CD14-positive monocyte (primary cell): ENCODE data around the gene GLCCI1. TPM values are rescaled to one million over a fixed set of nuclear protein-coding genes. Genes with fewer than 3 reads are reported as not detected.

Experiments
- DNase-seq, 3 donors: peaks; one replicate each; pipeline ENCODE4 v3.0.0-alpha.2; 2011 to 2022
- H2AFZ ChIP-seq: 2 replicates; pipeline ENCODE4 v1.6.0; 2012; ENCODE audit warnings: mild to moderate bottlenecking, low read depth, low read length, inconsistent platforms; ENCODE audit not compliant: insufficient read depth, poor library complexity, severe bottlenecking
- H3K27ac ChIP-seq, 2 donors: 1 replicate in 1 of 2; 2 replicates in 1 of 2; pipeline ENCODE4 v1.5.1; 2012 to 2013; ENCODE audit warnings: low read length in 2 of 2, control low read depth in 1 of 2, inconsistent platforms in 1 of 2, low read depth in 1 of 2, mild to moderate bottlenecking in 1 of 2
- H3K27me3 ChIP-seq, 2 donors: one replicate each; pipeline versions ENCODE4 v1.6.0 to v1.6.1; 2011 to 2013; ENCODE audit warnings: low read length in 2 of 2; ENCODE audit not compliant: control insufficient read depth in 2 of 2, insufficient read depth in 2 of 2
- H3K36me3 ChIP-seq, 2 donors: replicated peaks in 1 of 2; 1 replicate in 1 of 2; 2 replicates in 1 of 2; pipeline versions ENCODE4 v1.5.1 to v1.6.1; 2012 to 2013; ENCODE audit warnings: low read length in 2 of 2, control low read depth in 1 of 2, inconsistent platforms in 1 of 2, mild to moderate bottlenecking in 1 of 2; ENCODE audit not compliant: insufficient read depth in 2 of 2, control insufficient read depth in 1 of 2
- H3K4me1 ChIP-seq, 2 donors: 1 replicate in 1 of 2; 2 replicates in 1 of 2; pipeline versions ENCODE4 v1.5.1 to v1.6.1; 2012 to 2013; ENCODE audit warnings: low read length in 2 of 2, control low read depth in 1 of 2, inconsistent platforms in 1 of 2, mild to moderate bottlenecking in 1 of 2, moderate library complexity in 1 of 2; ENCODE audit not compliant: insufficient read depth in 2 of 2, control insufficient read depth in 1 of 2
- H3K4me2 ChIP-seq: replicated peaks from 2 replicates; pipeline ENCODE3; 2012; ENCODE audit warnings: low read length, moderate library complexity, mild to moderate bottlenecking; ENCODE audit not compliant: poor library complexity, severe bottlenecking; ENCODE audit errors: extremely low read depth
- H3K4me3 ChIP-seq, 3 experiments: fragments of 200-600 bp in 1 of 3; sonication (generic) in 1 of 3; replicated peaks in 1 of 3; 1 replicate in 2 of 3; 2 replicates in 1 of 3; pipeline ENCODE4 v1.5.1; 2011 to 2013; ENCODE audit warnings: low read length in 3 of 3, mild to moderate bottlenecking in 3 of 3, control low read depth in 2 of 3, low read depth in 2 of 3, inconsistent platforms in 1 of 3, moderate library complexity in 1 of 3
- H3K79me2 ChIP-seq: 2 replicates; pipeline ENCODE4 v1.6.0; 2012; ENCODE audit warnings: mild to moderate bottlenecking, control low read depth, inconsistent platforms, low read length, moderate library complexity; ENCODE audit not compliant: insufficient read depth
- H3K9ac ChIP-seq: 2 replicates; pipeline ENCODE4 v1.6.0; 2017; ENCODE audit warnings: low read length, mild to moderate bottlenecking; ENCODE audit not compliant: insufficient read depth, poor library complexity, severe bottlenecking
- H3K9me3 ChIP-seq, 2 donors: replicated peaks in 1 of 2; 1 replicate in 1 of 2; 2 replicates in 1 of 2; pipeline versions ENCODE4 v1.5.1 to v1.6.1; 2012 to 2013; ENCODE audit warnings: low read length in 2 of 2, control low read depth in 1 of 2; ENCODE audit not compliant: control insufficient read depth in 1 of 2, insufficient read depth in 1 of 2
- H4K20me1 ChIP-seq: 2 replicates; pipeline ENCODE4 v1.6.0; 2012; ENCODE audit warnings: mild to moderate bottlenecking, low read length, control low read depth, moderate library complexity; ENCODE audit not compliant: insufficient read depth
- H3K27ac Mint-ChIP-seq, 7 donors: one replicate each; pipeline ENCODE4 v1.8.0; 2020; ENCODE audit warnings: mild to moderate bottlenecking in 7 of 7, mixed read lengths in 7 of 7, moderate library complexity in 6 of 7, inconsistent platforms in 2 of 7
- H3K27me3 Mint-ChIP-seq, 3 donors: one replicate each; pipeline ENCODE4 v1.8.0; 2021 to 2022; ENCODE audit warnings: low read depth in 3 of 3, mild to moderate bottlenecking in 3 of 3, mixed read lengths in 3 of 3, moderate library complexity in 3 of 3, inconsistent platforms in 1 of 3
- H3K36me3 Mint-ChIP-seq, 2 donors: one replicate each; pipeline ENCODE4 v1.8.0; 2020; ENCODE audit warnings: mixed read lengths in 2 of 2, inconsistent platforms in 1 of 2, mild to moderate bottlenecking in 1 of 2
- H3K4me1 Mint-ChIP-seq: one replicate; pipeline ENCODE4 v1.8.0; 2020; ENCODE audit warnings: mild to moderate bottlenecking, mixed read lengths
- H3K4me3 Mint-ChIP-seq, 2 donors: one replicate each; pipeline ENCODE4 v1.8.0; 2020; ENCODE audit warnings: mild to moderate bottlenecking in 2 of 2, mixed read lengths in 2 of 2, moderate library complexity in 1 of 2
- H3K9me3 Mint-ChIP-seq, 7 donors: one replicate each; pipeline ENCODE4 v1.8.0; 2020 to 2022; ENCODE audit warnings: mixed read lengths in 7 of 7, mild to moderate bottlenecking in 6 of 7, moderate library complexity in 6 of 7, inconsistent platforms in 2 of 7
- CTCF ChIP-seq: fragments of 200-600 bp; IDR thresholded peaks from one replicate; pipeline ENCODE4 v1.8.0; 2022; ENCODE audit warnings: antibody characterized with exemption, mild to moderate bottlenecking
- WGBS: methylation state at CpG from one replicate; pipeline ENCODE4 v1.1.5; 2013; ENCODE audit warnings: missing lambda C conversion rate; ENCODE audit not compliant: insufficient coverage; 5-methylcytosine and 5-hydroxymethylcytosine counted together
- intact Hi-C, 2 donors: fragments of 100-400 bp; cut with micrococcal nuclease; formaldehyde crosslinking; loops; one replicate each; pipeline versions ENCODE4 v1.15.0 to v1.15.1; 2023
- polyA plus RNA-seq, 3 donors: library from polyadenylated mRNA; depleted of rRNA in 1 of 3; unstranded in 2 of 3; stranded (reverse) in 1 of 3; fragments of 300-500 nt in 2 of 3; fragments of >200 nt in 1 of 3; fragmentation: Illumina TruSeq in 2 of 3; gene quantifications; 1 replicate in 2 of 3; 2 replicates in 1 of 3; pipeline ENCODE4 v1.2.3, GENCODE V29; 2012 to 2021

GLCCI1 gene
- polyA plus RNA-seq, 3 donors = 0.89 to 2.1 (median 1.1) TPM

- H3K9ac ChIP-seq = no peak overlapping the region
- H3K4me1 Mint-ChIP-seq = no peaks in the 10 kb centered on the region
- H3K4me3 Mint-ChIP-seq = no peak overlapping the region
- H3K4me3 ChIP-seq = no peak overlapping the region
- H3K27me3 ChIP-seq = no peaks in the 10 kb centered on the region
- peaks cover 0 to 3% (median 0%) of the 10 kb centered on the region in 7 donors for H3K9me3 Mint-ChIP-seq
- H3K27me3 Mint-ChIP-seq = peaks cover 0 to 2% (median 1%) of the 10 kb centered on the region in 3 donors
- H2AFZ ChIP-seq = no peak overlapping the region
- intact Hi-C loops = no loop called here
- no peak for TF ChIP-seq CTCF
- H3K36me3 ChIP-seq = no peaks in the 10 kb centered on the region
- DNase-seq = no peak
- no peaks in the 10 kb centered on the region for H3K36me3 Mint-ChIP-seq
- no peaks in the 10 kb centered on the region for H3K79me2 ChIP-seq
- H4K20me1 ChIP-seq = no peaks in the 10 kb centered on the region
- no peak overlapping the region for H3K27ac Mint-ChIP-seq
- H3K4me2 ChIP-seq = no peak overlapping the region
- no peaks in the 10 kb centered on the region for H3K9me3 ChIP-seq
- H3K4me1 ChIP-seq = no peaks in the 10 kb centered on the region
- WGBS = 60% methylated on average over 2 of the region's 2 CpGs
- H3K27ac ChIP-seq = no peak overlapping the region
Observed at GRCh38 chr7:7920056-7920455, 48.5 kb upstream of the GLCCI1 start.

DNA sequence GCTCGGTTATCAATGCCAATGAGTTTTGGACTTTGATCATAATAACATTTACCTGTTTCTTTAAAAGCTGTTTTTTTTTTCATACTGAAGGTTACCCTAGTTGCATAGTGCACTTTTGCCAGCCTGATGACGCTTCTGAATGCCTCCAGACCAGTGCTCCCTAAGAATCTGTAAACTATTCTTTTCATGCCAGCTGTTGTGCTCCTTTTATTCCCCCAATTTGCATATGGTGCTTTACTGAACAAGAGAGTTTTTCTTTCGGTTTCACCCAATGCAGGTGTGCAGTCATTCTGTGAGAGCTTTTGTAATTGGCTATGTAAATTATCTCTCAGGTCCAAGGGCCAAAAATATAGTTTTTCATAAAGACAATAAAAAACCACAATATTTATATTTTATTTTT lies 48.1 kb upstream of the GLCCI1 start:
- no peaks in the 10 kb centered on the region for H3K4me1 Mint-ChIP-seq
- Histone ChIP-seq H2AFZ (no peak overlapping the region), H3K27me3 (no peaks in the 10 kb centered on the region), H3K36me3 (no peaks in the 10 kb centered on the region), H3K27ac (no peak overlapping the region), H3K9me3 (no peaks in the 10 kb centered on the region), H3K4me1 (no peaks in the 10 kb centered on the region), H3K4me2 (no peak overlapping the region), H3K79me2 (no peaks in the 10 kb centered on the region), H4K20me1 (no peaks in the 10 kb centered on the region), H3K9ac (no peak overlapping the region), H3K4me3 (no peak overlapping the region)
- H3K4me3 Mint-ChIP-seq = no peak overlapping the region
- H3K9me3 Mint-ChIP-seq = peaks cover 0 to 3% (median 0%) of the 10 kb centered on the region in 7 donors
- WGBS = 100% methylated on average over 1 of the region's 3 CpGs
- no peak for TF ChIP-seq CTCF
- DNase-seq = no peak
- no peaks in the 10 kb centered on the region for H3K36me3 Mint-ChIP-seq
- peaks cover 0 to 2% (median 1%) of the 10 kb centered on the region in 3 donors for H3K27me3 Mint-ChIP-seq
- intact Hi-C loops = no loop called here
- no peak overlapping the region for H3K27ac Mint-ChIP-seq
